Nephron (organoid): Measurements from ENCODE around the gene MMP17.

Experiments
- H3K27ac Mint-ChIP-seq, 3 experiments: 2 replicates each; pipeline ENCODE4 v1.8.0; 2020; ENCODE audit warnings: mixed read lengths in 3 of 3, mild to moderate bottlenecking in 2 of 3, moderate library complexity in 1 of 3
- H3K27me3 Mint-ChIP-seq: 2 replicates; pipeline ENCODE4 v1.8.0; 2021; ENCODE audit warnings: low read depth, mild to moderate bottlenecking, moderate library complexity, mixed read lengths
- H3K36me3 Mint-ChIP-seq: 2 replicates; pipeline ENCODE4 v1.8.0; 2020; ENCODE audit warnings: low read depth, mixed read lengths
- H3K4me1 Mint-ChIP-seq: 2 replicates; pipeline ENCODE4 v1.8.0; 2020; ENCODE audit warnings: mixed read lengths
- H3K4me3 Mint-ChIP-seq, 3 experiments: 2 replicates each; pipeline ENCODE4 v1.8.0; 2020; ENCODE audit warnings: mild to moderate bottlenecking in 3 of 3, mixed read lengths in 3 of 3, moderate library complexity in 2 of 3
- H3K9me3 Mint-ChIP-seq: 2 replicates; pipeline ENCODE4 v1.8.0; 2020; ENCODE audit warnings: mixed read lengths
- TF ChIP-seq, protein P1 (sequence below), 3 experiments: fragments of 200-600 bp; sonication (generic); IDR thresholded peaks; one replicate each; pipeline ENCODE4 v1.5.0; 2021; ENCODE audit warnings: antibody characterized with exemption in 3 of 3; ENCODE audit not compliant: unreplicated experiment in 3 of 3

MMP17 gene

GRCh38 chr12:131793243-131794022 is 34.8 kb upstream of the MMP17 start:
- Mint-ChIP-seq H3K27ac (no peak overlapping the region), H3K36me3 (peaks cover 63% of the 10 kb centered on the region), H3K4me1 (no peaks in the 10 kb centered on the region), H3K27me3 (no peaks in the 10 kb centered on the region), H3K9me3 (peaks cover 3% of the 10 kb centered on the region), H3K4me3 (no peak overlapping the region)
- TF ChIP-seq, protein P1, sequence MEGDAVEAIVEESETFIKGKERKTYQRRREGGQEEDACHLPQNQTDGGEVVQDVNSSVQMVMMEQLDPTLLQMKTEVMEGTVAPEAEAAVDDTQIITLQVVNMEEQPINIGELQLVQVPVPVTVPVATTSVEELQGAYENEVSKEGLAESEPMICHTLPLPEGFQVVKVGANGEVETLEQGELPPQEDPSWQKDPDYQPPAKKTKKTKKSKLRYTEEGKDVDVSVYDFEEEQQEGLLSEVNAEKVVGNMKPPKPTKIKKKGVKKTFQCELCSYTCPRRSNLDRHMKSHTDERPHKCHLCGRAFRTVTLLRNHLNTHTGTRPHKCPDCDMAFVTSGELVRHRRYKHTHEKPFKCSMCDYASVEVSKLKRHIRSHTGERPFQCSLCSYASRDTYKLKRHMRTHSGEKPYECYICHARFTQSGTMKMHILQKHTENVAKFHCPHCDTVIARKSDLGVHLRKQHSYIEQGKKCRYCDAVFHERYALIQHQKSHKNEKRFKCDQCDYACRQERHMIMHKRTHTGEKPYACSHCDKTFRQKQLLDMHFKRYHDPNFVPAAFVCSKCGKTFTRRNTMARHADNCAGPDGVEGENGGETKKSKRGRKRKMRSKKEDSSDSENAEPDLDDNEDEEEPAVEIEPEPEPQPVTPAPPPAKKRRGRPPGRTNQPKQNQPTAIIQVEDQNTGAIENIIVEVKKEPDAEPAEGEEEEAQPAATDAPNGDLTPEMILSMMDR (IDR thresholded peaks at IDR 0.05; ENCODE audit: unreplicated experiment in 3 of 3) = no peak

DNA sequence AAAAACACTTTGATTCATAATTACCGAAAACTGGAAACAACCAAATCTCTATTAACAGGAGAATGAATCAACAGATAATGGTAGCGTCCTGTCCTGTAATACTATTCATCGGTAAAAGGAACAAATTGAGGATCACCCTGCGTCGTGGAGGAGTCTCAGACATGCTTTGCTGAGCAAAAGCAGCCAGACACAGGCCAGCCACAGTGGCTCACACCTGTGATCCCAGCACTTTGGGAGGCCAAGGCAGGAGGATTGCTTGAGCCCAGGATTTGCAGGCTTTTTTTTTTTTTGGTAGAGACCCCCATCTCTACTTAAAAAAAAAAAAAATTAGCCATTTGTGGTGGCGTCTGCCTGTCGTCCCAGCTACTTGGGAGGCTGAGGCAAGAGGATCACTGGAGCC is 34.1 kb upstream of the MMP17 start:
- peaks cover 61% of the 10 kb centered on the region for H3K36me3 Mint-ChIP-seq
- TF ChIP-seq, protein P1 (IDR thresholded peaks at IDR 0.05; ENCODE audit: unreplicated experiment in 3 of 3) = no peak
- no peaks in the 10 kb centered on the region for H3K27me3 Mint-ChIP-seq
- H3K4me1 Mint-ChIP-seq = no peaks in the 10 kb centered on the region
- H3K4me3 Mint-ChIP-seq = no peak overlapping the region
- H3K9me3 Mint-ChIP-seq = peaks cover 3% of the 10 kb centered on the region
- H3K27ac Mint-ChIP-seq = no peak overlapping the region

GRCh38 chr12:131794573-131794972 is 33.6 kb upstream of the MMP17 start:
- Mint-ChIP-seq H3K27me3 (no peaks in the 10 kb centered on the region), H3K36me3 (peaks cover 60% of the 10 kb centered on the region), H3K4me1 (no peaks in the 10 kb centered on the region), H3K9me3 (peaks cover 3% of the 10 kb centered on the region), H3K4me3 (no peak overlapping the region), H3K27ac (no peak overlapping the region)
- TF ChIP-seq, protein P1 (IDR thresholded peaks at IDR 0.05; ENCODE audit: unreplicated experiment in 3 of 3) = no peak

DNA sequence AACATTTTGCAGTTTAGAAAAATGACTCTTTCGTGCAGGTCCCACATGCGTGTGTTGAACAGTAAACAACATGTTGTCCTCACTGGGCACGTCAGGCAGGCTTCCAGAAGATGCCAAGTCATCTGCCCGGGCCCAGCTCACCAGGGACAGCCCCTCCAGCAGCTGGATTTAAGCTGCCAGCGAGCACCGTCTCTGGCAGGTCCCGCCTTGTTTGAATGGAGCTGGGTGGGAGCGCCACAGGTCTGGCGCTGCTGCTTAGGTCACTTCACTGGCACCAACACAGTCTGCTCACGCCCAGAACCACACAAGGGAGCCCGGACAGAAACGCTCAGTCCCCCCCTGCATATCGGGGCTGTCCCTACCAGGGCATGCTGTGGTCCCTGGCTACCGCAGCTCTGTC is 33.1 kb upstream of the MMP17 start:
- Mint-ChIP-seq H3K4me3 (no peak overlapping the region), H3K27me3 (no peaks in the 10 kb centered on the region), H3K27ac (no peak overlapping the region), H3K36me3 (peaks cover 58% of the 10 kb centered on the region), H3K9me3 (peaks cover 3% of the 10 kb centered on the region), H3K4me1 (no peaks in the 10 kb centered on the region)
- TF ChIP-seq, protein P1 (IDR thresholded peaks at IDR 0.05; ENCODE audit: unreplicated experiment in 3 of 3) = no peak

DNA sequence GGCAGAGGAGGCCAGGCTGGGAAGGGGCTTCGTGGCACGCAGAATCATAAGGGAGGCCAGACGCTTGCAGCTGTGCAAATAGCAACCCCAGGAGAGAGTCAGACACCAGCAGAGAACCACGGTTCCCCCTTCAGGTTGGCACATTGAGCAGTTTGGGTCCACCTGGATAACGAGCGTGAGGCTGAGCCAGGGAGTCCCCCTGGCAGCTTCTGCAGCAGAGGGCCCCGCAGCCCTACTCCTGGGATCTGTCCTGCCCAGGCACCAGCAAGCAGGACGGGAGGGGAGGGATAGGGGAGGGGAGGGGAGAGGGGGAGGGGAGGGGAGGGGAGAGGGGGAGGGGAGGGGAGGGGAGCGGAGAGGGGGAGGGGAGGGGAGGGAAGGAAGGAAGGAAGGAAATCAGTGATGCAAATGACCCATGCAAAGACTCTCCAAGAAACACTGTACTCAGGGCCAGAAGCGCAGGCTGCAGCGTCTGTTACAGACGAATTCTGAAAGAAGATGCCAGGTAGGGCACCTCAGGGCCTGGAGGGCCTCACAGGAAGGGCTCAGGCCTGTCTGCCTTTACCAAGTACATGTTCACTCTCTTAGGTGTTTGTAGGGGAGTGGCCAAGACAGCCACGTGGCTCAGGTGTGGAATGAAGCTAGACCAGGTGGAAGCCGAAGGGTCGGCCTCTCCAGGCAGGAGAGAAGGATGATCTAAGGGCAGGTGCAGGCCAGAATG is 32.3 kb upstream of the MMP17 start:
- TF ChIP-seq, protein P1 (IDR thresholded peaks at IDR 0.05; ENCODE audit: unreplicated experiment in 3 of 3) = no peak
- Mint-ChIP-seq H3K4me3 (no peak overlapping the region), H3K27ac (no peak overlapping the region), H3K36me3 (peaks cover 54% of the 10 kb centered on the region), H3K4me1 (no peaks in the 10 kb centered on the region), H3K9me3 (no peaks in the 10 kb centered on the region), H3K27me3 (no peaks in the 10 kb centered on the region)
